GM21723 (cell line): ENCODE data around the gene TRPV6.

Experiments used
- ATAC-seq: cut with Tn5 transposase; IDR thresholded peaks from one replicate; pipeline ENCODE4 v1.9.1; 2021; ENCODE audit warnings: mild to moderate bottlenecking, moderate library complexity; ENCODE audit not compliant: unreplicated experiment

TRPV6 gene

GRCh38 chr7:142886866-142887265, 1.3 kb upstream of the TRPV6 start:
- ATAC-seq, result no peak

- ATAC-seq, result no peak
These were observed 1.3 kb downstream of the TRPV6 start for GRCh38 chr7:142884286-142884640.

GRCh38 chr7:142883571-142884285, 1.8 kb downstream of the TRPV6 start:
- no peak for ATAC-seq

- ATAC-seq, result no peak
These were observed 2.4 kb downstream of the TRPV6 start for GRCh38 chr7:142883145-142883544.

GRCh38 chr7:142882338-142882678, 3.2 kb downstream of the TRPV6 start:
- no peak for ATAC-seq

- no peak for ATAC-seq
These were observed 3.8 kb downstream of the TRPV6 start for GRCh38 chr7:142881586-142882337.

- ATAC-seq, result peak; percentile 63
These were observed 4.6 kb downstream of the TRPV6 start for GRCh38 chr7:142880876-142881505.

GRCh38 chr7:142879060-142879459, 6.5 kb downstream of the TRPV6 start:
- ATAC-seq, result no peak

GRCh38 chr7:142878315-142878714, 7.2 kb downstream of the TRPV6 start:
- ATAC-seq, result no peak

- ATAC-seq, result no peak
These were observed 8.3 kb downstream of the TRPV6 start for GRCh38 chr7:142876991-142877910.

GRCh38 chr7:142876236-142876960, 9.1 kb downstream of the TRPV6 start:
- ATAC-seq, result no peak

- no peak for ATAC-seq
These were observed 10.1 kb downstream of the TRPV6 start for GRCh38 chr7:142875456-142875855.

- ATAC-seq, result no peak
These were observed 10.7 kb downstream of the TRPV6 start for GRCh38 chr7:142874837-142875236.

- no peak for ATAC-seq
These were observed 11.1 kb downstream of the TRPV6 start for GRCh38 chr7:142874409-142874808.

GRCh38 chr7:142873871-142874270, 11.7 kb downstream of the TRPV6 start:
- ATAC-seq, result no peak

- peak; percentile 80 for ATAC-seq
These were observed 12.2 kb downstream of the TRPV6 start for GRCh38 chr7:142873281-142873784.

- ATAC-seq, result no peak
These were observed 13.4 kb downstream of the TRPV6 start for GRCh38 chr7:142872106-142872675.

GRCh38 chr7:142871260-142872105, 14.1 kb downstream of the TRPV6 start:
- no peak for ATAC-seq
